ENCODE measurements around the gene OTUD6A. TPM values are rescaled to one million over a fixed set of nuclear protein-coding genes. Genes with fewer than 3 reads are reported as not detected.

The OTUD6A gene
- total RNA-seq, 1 donor from 2014 or later: not detected

- no peaks in the 10 kb centered on the region for H3K4me1 Mint-ChIP-seq
- intact Hi-C loops (cut with micrococcal nuclease): no loop called here
- ChIA-PET POLR2A (no interaction called here), CTCF (no interaction called here)
- no peaks in the 10 kb centered on the region for H3K27me3 Mint-ChIP-seq
- no peak overlapping the region for H3K4me3 Mint-ChIP-seq
- DNase-seq (no peak), ATAC-seq (ENCODE audit: low read depth) (no peak)
- H3K27ac Mint-ChIP-seq: no peak overlapping the region
- no peaks in the 10 kb centered on the region for H3K36me3 Mint-ChIP-seq (ENCODE audit: low read depth)
- TF ChIP-seq, protein P1, sequence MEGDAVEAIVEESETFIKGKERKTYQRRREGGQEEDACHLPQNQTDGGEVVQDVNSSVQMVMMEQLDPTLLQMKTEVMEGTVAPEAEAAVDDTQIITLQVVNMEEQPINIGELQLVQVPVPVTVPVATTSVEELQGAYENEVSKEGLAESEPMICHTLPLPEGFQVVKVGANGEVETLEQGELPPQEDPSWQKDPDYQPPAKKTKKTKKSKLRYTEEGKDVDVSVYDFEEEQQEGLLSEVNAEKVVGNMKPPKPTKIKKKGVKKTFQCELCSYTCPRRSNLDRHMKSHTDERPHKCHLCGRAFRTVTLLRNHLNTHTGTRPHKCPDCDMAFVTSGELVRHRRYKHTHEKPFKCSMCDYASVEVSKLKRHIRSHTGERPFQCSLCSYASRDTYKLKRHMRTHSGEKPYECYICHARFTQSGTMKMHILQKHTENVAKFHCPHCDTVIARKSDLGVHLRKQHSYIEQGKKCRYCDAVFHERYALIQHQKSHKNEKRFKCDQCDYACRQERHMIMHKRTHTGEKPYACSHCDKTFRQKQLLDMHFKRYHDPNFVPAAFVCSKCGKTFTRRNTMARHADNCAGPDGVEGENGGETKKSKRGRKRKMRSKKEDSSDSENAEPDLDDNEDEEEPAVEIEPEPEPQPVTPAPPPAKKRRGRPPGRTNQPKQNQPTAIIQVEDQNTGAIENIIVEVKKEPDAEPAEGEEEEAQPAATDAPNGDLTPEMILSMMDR (IDR thresholded peaks at IDR 0.05): no peak
- H3K9me3 Mint-ChIP-seq: no peaks in the 10 kb centered on the region
Measured at GRCh38 chrX:70039758-70040157, 22.5 kb upstream of the OTUD6A start.

DNA sequence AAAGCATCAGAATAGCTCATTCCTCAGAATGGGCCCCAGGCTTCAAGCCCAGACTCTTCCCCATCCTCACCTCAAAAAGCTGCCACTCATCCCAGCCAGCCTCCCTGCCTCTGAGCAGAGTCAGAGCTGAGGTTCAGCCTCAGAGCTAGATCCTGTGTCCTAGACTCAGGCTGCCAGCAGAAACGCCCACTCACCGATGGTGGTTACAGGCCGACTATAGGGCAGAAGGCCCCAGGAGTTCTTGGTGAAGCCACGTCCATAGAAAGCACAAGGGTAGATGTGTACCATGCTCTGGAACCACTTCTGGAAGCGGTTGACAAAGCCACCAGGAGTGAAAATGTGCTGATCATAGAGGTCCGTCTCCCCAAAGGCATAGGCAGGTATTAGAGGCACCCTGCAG is 20.3 kb upstream of the OTUD6A start:
- TF ChIP-seq, protein P1 (IDR thresholded peaks at IDR 0.05): no peak
- DNase-seq: no peak
- CTCF ChIA-PET: no interaction called here

GRCh38 chrX:70042399-70043371 is 19.6 kb upstream of the OTUD6A start:
- POLR2A ChIA-PET: no interaction called here
- H3K4me1 Mint-ChIP-seq: no peaks in the 10 kb centered on the region
- intact Hi-C loops (cut with micrococcal nuclease): no loop called here
- H3K27me3 Mint-ChIP-seq: no peaks in the 10 kb centered on the region
- H3K36me3 Mint-ChIP-seq (ENCODE audit: low read depth): no peaks in the 10 kb centered on the region
- CTCF ChIA-PET: no interaction called here
- H3K9me3 Mint-ChIP-seq: no peaks in the 10 kb centered on the region
- no peak for ATAC-seq (ENCODE audit: low read depth)
- H3K27ac Mint-ChIP-seq: no peak overlapping the region
- H3K4me3 Mint-ChIP-seq: no peak overlapping the region
- no peak for DNase-seq
- TF ChIP-seq, protein P1 (IDR thresholded peaks at IDR 0.05): no peak

More for the DNA sequence above, 20.3 kb upstream of the OTUD6A start:
- POLR2A ChIA-PET: no interaction called here
- no peak for ATAC-seq (ENCODE audit: low read depth)
- H3K4me3 Mint-ChIP-seq: no peak overlapping the region
- H3K4me1 Mint-ChIP-seq: no peaks in the 10 kb centered on the region
- H3K27me3 Mint-ChIP-seq: no peaks in the 10 kb centered on the region
- H3K27ac Mint-ChIP-seq: no peak overlapping the region
- no peaks in the 10 kb centered on the region for H3K9me3 Mint-ChIP-seq
- intact Hi-C loops (cut with micrococcal nuclease): no loop called here
- no peaks in the 10 kb centered on the region for H3K36me3 Mint-ChIP-seq (ENCODE audit: low read depth)

GRCh38 chrX:70043685-70044084 is 18.6 kb upstream of the OTUD6A start:
- H3K36me3 Mint-ChIP-seq (ENCODE audit: low read depth): no peaks in the 10 kb centered on the region
- intact Hi-C loops (cut with micrococcal nuclease): no loop called here
- ATAC-seq (ENCODE audit: low read depth) (no peak), DNase-seq (no peak)
- TF ChIP-seq, protein P1 (IDR thresholded peaks at IDR 0.05): no peak
- no peak overlapping the region for H3K4me3 Mint-ChIP-seq
- CTCF ChIA-PET: no interaction called here
- POLR2A ChIA-PET: no interaction called here
- H3K27ac Mint-ChIP-seq: no peak overlapping the region
- no peaks in the 10 kb centered on the region for H3K27me3 Mint-ChIP-seq
- no peaks in the 10 kb centered on the region for H3K4me1 Mint-ChIP-seq
- H3K9me3 Mint-ChIP-seq: no peaks in the 10 kb centered on the region

DNA sequence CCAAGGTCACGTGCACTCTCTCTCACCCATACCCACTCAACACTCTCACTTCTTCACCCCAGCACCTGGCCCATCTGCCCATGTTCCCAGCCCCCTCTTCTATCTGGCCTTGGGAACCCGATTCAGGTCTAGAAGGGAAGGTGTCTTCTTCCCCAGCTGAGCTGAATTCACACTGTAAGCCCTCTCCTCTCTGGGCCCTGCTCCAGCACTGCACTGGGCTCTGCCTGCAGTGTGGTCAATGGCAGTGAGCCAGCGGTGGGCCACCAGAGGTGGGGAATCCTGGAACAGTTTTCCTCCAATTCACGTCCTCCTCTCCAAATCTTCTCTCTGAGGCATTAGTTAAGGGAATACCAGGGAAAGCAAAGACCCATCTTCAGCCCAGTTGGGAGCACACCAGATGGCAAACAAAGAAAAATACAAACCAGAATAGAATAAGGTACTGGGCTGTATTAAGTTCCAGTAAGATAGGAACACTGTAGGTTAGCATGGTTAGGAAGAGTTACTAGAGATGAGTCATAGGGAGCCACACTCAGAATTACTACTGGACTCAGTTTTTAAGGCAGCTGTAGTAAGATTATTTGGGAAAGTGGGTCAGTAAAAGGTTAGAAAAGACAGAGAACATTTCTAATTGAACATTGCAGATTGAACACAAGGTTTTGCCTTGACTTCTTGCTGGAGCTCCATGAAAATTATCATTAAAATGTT is 17.6 kb upstream of the OTUD6A start:
- Mint-ChIP-seq H3K27me3 (no peaks in the 10 kb centered on the region), H3K36me3 (ENCODE audit: low read depth) (no peaks in the 10 kb centered on the region), H3K4me3 (no peak overlapping the region), H3K4me1 (no peaks in the 10 kb centered on the region), H3K27ac (no peak overlapping the region), H3K9me3 (no peaks in the 10 kb centered on the region)
- TF ChIP-seq, protein P1 (IDR thresholded peaks at IDR 0.05): no peak
- CTCF ChIA-PET: no interaction called here
- DNase-seq: no peak
- intact Hi-C loops (cut with micrococcal nuclease): no loop called here
- no peak for ATAC-seq (ENCODE audit: low read depth)
- POLR2A ChIA-PET: no interaction called here
